ENCODE results near the gene C2CD4D.

DNA sequence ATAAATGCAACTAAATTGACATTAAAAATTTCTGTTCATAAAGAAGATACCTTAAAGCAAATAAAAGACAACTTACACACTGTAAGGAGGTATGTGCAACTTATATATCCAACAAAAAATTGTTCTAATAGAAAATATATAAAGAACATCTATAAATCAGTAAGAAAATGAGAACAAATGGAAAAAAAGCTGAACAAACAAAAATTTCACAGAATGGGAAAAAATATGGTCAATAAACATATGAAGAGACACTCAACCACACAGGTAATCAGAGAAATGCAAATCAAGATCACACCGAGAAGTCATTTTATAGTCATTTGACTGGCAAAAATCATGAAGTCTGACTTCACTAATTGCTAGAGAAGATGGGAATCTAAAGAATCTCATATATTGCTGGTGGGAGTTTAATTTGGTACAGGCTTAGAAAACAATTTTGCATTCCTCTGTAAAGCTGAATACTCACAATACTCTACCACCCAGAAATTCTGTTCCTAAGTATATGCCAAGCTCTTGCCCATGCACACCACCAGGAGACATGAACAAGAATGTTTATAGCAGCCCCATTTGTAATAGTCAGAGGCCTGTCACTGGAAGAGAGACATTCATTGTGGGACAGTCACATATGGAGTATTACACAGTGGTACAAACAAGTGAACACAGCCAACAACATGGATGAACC lies 35.9 kb upstream of the C2CD4D start:
- no peak for TF ChIP-seq CTCF (conservative IDR thresholded peaks at IDR 0.05 in 1 of 2, IDR thresholded peaks at IDR 0.05 in 1 of 2; ENCODE audit: low read depth in 1 of 2, low read length in 2 of 2)
- no peak for TF ChIP-seq EZH2 (IDR thresholded peaks at IDR 0.05; ENCODE audit: low read length, missing control alignments)
